GM23338 (cell line): ENCODE measurements around the gene ARID1B. TPM values are rescaled to one million over a fixed set of nuclear protein-coding genes. Genes with fewer than 3 reads are reported as not detected.

Experiments
- ATAC-seq: fragments of 200-7000 bp; cut with Tn5 transposase; 3 replicates; pipeline ENCODE4 v1.9.1; 2020
- DNase-seq: peaks from one replicate; pipeline ENCODE4 v3.0.0-alpha.2; 2015; ENCODE audit warnings: low spot score
- H2AFZ ChIP-seq: fragments of 200-600 bp; sonication (generic); 2 replicates; pipeline ENCODE4 v1.8.0; 2016; ENCODE audit warnings: antibody characterized with exemption, mild to moderate bottlenecking, moderate library complexity
- H3F3A ChIP-seq: fragments of 200-600 bp; sonication (generic); replicated peaks from 2 replicates; pipeline ENCODE4 v1.8.0; 2017; ENCODE audit warnings: antibody characterized with exemption, mixed run types, low read depth
- H3K27ac ChIP-seq: fragments of 200-600 bp; sonication (generic); 2 replicates; pipeline ENCODE4 v1.6.1; 2016; ENCODE audit warnings: low read depth
- H3K27me3 ChIP-seq: fragments of 200-600 bp; sonication (generic); 2 replicates; pipeline ENCODE4 v1.8.0; 2016; ENCODE audit warnings: mild to moderate bottlenecking, mixed run types, moderate library complexity; ENCODE audit not compliant: insufficient read depth
- H3K36me3 ChIP-seq: fragments of 200-600 bp; sonication (generic); 2 replicates; pipeline ENCODE4 v1.8.0; 2016; ENCODE audit warnings: mild to moderate bottlenecking; ENCODE audit not compliant: insufficient read depth
- H3K4me1 ChIP-seq: fragments of 200-600 bp; sonication (generic); 2 replicates; pipeline ENCODE4 v1.8.0; 2016; ENCODE audit warnings: mild to moderate bottlenecking, moderate library complexity; ENCODE audit not compliant: insufficient read depth
- H3K4me2 ChIP-seq: fragments of 200-600 bp; sonication (generic); 2 replicates; pipeline ENCODE4 v1.7.1; 2017; ENCODE audit warnings: mixed run types
- H3K4me3 ChIP-seq: fragments of 200-600 bp; sonication (generic); 2 replicates; pipeline ENCODE4 v1.6.1; 2016; ENCODE audit warnings: mixed run types
- H3K79me2 ChIP-seq: fragments of 200-600 bp; sonication (generic); replicated peaks from 2 replicates; pipeline ENCODE4 v1.8.0; 2017; ENCODE audit warnings: mild to moderate bottlenecking; ENCODE audit not compliant: insufficient read depth
- H3K9me2 ChIP-seq: fragments of 200-600 bp; sonication (generic); 2 replicates; pipeline ENCODE4 v1.8.0; 2017; ENCODE audit not compliant: insufficient read depth
- H4K20me1 ChIP-seq: fragments of 200-600 bp; sonication (generic); replicated peaks from 2 replicates; pipeline ENCODE4 v1.8.0; 2017; ENCODE audit warnings: mild to moderate bottlenecking; ENCODE audit not compliant: insufficient read depth
- H3K27ac Mint-ChIP-seq: 2 replicates; pipeline ENCODE4 v1.8.0; 2020; ENCODE audit warnings: inconsistent platforms, mild to moderate bottlenecking, moderate library complexity, mixed read lengths
- H3K27me3 Mint-ChIP-seq: 3 replicates; pipeline ENCODE4 v1.8.0; 2022; ENCODE audit warnings: low read depth, mild to moderate bottlenecking, moderate library complexity, mixed read lengths, inconsistent platforms; ENCODE audit not compliant: insufficient read depth, poor library complexity
- H3K36me3 Mint-ChIP-seq: 3 replicates; pipeline ENCODE4 v1.8.0; 2021; ENCODE audit warnings: low read depth, mild to moderate bottlenecking, inconsistent platforms, moderate library complexity, mixed read lengths
- H3K4me1 Mint-ChIP-seq: 3 replicates; pipeline ENCODE4 v1.8.0; 2020; ENCODE audit warnings: mild to moderate bottlenecking, inconsistent platforms, mixed read lengths
- H3K4me3 Mint-ChIP-seq: 3 replicates; pipeline ENCODE4 v1.8.0; 2021; ENCODE audit warnings: moderate library complexity, mild to moderate bottlenecking, inconsistent platforms, mixed read lengths
- H3K9me3 Mint-ChIP-seq: 3 replicates; pipeline ENCODE4 v1.8.0; 2020; ENCODE audit warnings: moderate library complexity, mild to moderate bottlenecking, inconsistent platforms, mixed read lengths
- CREB1 ChIP-seq: fragments of 250-450 bp; sonication (Bioruptor Pico); IDR thresholded peaks from 2 replicates; pipeline ENCODE4 v1.5.0; 2020; ENCODE audit warnings: low read depth, mild to moderate bottlenecking, moderate library complexity
- EZH2 ChIP-seq: fragments of 200-600 bp; sonication (generic); IDR thresholded peaks from one replicate; pipeline ENCODE4 v1.8.0; 2017; ENCODE audit warnings: antibody characterized with exemption, mild to moderate bottlenecking, low read depth; ENCODE audit not compliant: unreplicated experiment
- EZH2phosphoT487 ChIP-seq: fragments of 200-600 bp; sonication (generic); IDR thresholded peaks from one replicate; pipeline ENCODE4 v1.8.1; 2018; ENCODE audit warnings: antibody characterized with exemption; ENCODE audit not compliant: unreplicated experiment
- NANOG ChIP-seq: IDR thresholded peaks from 2 replicates; pipeline ENCODE4 v1.6.1; 2016; ENCODE audit warnings: antibody characterized with exemption, borderline replicate concordance
- POLR2AphosphoS5 ChIP-seq: IDR thresholded peaks from 2 replicates; pipeline ENCODE4 v1.6.1; 2016; ENCODE audit warnings: antibody characterized with exemption, low read depth
- REST ChIP-seq: IDR thresholded peaks from one replicate; pipeline ENCODE4 v1.6.1; 2018; ENCODE audit warnings: antibody characterized with exemption; ENCODE audit not compliant: unreplicated experiment
- STAT1 ChIP-seq: IDR thresholded peaks from one replicate; pipeline ENCODE4 v1.6.1; 2016; ENCODE audit warnings: antibody characterized with exemption; ENCODE audit not compliant: unreplicated experiment
- ZNF331 ChIP-seq: fragments of 250-450 bp; sonication (Bioruptor Pico); IDR thresholded peaks from 2 replicates; pipeline ENCODE4 v1.5.0; 2020; ENCODE audit warnings: low read depth, mild to moderate bottlenecking, moderate library complexity
- polyA plus RNA-seq: library from polyadenylated mRNA; unstranded; fragments of >200 nt; fragmentation: Nextera tagmentation; extraction: Ambion mirVana; gene quantifications from 2 replicates; pipeline ENCODE4 v1.2.1, GENCODE V29; 2016
- total RNA-seq: library from RNA; depleted of rRNA; stranded (reverse); fragments of >200 nt; shearing (Covaris generic); gene quantifications from 2 replicates; pipeline ENCODE4 v1.2.3, GENCODE V29; 2014
- TF ChIP-seq, protein P1 (sequence below): fragments of 250-450 bp; sonication (Bioruptor Pico); IDR thresholded peaks from 2 replicates; pipeline ENCODE4 v1.5.0; 2020; ENCODE audit warnings: mild to moderate bottlenecking, moderate library complexity
- TF ChIP-seq, protein P2 (sequence below): IDR thresholded peaks from 2 replicates; pipeline ENCODE4 v1.6.1; 2016; ENCODE audit warnings: antibody characterized with exemption
- TF ChIP-seq, protein P3 (sequence below), 2 experiments: fragments of 200-600 bp in 1 of 2; sonication (generic) in 1 of 2; conservative IDR thresholded peaks; 2 replicates each; pipeline versions ENCODE4 v1.5.1 to v1.6.1; 2016 to 2017; ENCODE audit warnings: antibody characterized with exemption in 2 of 2, low read depth in 2 of 2, mild to moderate bottlenecking in 2 of 2, moderate library complexity in 1 of 2

Gene ARID1B
- total and polyA plus RNA-seq, 2 experiments from 2014 or later, result 59.3 to 72.2 TPM

- H4K20me1 ChIP-seq, result no peaks in the 10 kb centered on the region
- H3K9me3 Mint-ChIP-seq, result peaks cover 8% of the 10 kb centered on the region; the same call in 2 of the 3 replicates
- TF ChIP-seq ZNF331 (no peak), REST (no peak), STAT1 (no peak), NANOG (no peak), EZH2phosphoT487 (no peak), POLR2AphosphoS5 (no peak), CREB1 (no peak), EZH2 (no peak)
- TF ChIP-seq, protein P1, sequence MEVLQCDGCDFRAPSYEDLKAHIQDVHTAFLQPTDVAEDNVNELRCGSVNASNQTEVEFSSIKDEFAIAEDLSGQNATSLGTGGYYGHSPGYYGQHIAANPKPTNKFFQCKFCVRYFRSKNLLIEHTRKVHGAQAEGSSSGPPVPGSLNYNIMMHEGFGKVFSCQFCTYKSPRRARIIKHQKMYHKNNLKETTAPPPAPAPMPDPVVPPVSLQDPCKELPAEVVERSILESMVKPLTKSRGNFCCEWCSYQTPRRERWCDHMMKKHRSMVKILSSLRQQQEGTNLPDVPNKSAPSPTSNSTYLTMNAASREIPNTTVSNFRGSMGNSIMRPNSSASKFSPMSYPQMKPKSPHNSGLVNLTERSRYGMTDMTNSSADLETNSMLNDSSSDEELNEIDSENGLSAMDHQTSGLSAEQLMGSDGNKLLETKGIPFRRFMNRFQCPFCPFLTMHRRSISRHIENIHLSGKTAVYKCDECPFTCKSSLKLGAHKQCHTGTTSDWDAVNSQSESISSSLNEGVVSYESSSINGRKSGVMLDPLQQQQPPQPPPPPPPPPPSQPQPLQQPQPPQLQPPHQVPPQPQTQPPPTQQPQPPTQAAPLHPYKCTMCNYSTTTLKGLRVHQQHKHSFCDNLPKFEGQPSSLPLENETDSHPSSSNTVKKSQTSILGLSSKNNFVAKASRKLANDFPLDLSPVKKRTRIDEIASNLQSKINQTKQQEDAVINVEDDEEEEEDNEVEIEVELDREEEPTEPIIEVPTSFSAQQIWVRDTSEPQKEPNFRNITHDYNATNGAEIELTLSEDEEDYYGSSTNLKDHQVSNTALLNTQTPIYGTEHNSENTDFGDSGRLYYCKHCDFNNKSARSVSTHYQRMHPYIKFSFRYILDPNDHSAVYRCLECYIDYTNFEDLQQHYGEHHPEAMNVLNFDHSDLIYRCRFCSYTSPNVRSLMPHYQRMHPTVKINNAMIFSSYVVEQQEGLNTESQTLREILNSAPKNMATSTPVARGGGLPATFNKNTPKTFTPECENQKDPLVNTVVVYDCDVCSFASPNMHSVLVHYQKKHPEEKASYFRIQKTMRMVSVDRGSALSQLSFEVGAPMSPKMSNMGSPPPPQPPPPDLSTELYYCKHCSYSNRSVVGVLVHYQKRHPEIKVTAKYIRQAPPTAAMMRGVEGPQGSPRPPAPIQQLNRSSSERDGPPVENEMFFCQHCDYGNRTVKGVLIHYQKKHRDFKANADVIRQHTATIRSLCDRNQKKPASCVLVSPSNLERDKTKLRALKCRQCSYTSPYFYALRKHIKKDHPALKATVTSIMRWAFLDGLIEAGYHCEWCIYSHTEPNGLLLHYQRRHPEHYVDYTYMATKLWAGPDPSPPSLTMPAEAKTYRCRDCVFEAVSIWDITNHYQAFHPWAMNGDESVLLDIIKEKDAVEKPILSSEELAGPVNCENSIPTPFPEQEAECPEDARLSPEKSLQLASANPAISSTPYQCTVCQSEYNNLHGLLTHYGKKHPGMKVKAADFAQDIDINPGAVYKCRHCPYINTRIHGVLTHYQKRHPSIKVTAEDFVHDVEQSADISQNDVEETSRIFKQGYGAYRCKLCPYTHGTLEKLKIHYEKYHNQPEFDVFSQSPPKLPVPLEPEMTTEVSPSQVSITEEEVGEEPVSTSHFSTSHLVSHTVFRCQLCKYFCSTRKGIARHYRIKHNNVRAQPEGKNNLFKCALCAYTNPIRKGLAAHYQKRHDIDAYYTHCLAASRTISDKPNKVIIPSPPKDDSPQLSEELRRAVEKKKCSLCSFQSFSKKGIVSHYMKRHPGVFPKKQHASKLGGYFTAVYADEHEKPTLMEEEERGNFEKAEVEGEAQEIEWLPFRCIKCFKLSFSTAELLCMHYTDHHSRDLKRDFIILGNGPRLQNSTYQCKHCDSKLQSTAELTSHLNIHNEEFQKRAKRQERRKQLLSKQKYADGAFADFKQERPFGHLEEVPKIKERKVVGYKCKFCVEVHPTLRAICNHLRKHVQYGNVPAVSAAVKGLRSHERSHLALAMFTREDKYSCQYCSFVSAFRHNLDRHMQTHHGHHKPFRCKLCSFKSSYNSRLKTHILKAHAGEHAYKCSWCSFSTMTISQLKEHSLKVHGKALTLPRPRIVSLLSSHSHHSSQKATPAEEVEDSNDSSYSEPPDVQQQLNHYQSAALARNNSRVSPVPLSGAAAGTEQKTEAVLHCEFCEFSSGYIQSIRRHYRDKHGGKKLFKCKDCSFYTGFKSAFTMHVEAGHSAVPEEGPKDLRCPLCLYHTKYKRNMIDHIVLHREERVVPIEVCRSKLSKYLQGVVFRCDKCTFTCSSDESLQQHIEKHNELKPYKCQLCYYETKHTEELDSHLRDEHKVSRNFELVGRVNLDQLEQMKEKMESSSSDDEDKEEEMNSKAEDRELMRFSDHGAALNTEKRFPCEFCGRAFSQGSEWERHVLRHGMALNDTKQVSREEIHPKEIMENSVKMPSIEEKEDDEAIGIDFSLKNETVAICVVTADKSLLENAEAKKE (CRISPR knock-in tag), result no peak
- TF ChIP-seq, protein P2, sequence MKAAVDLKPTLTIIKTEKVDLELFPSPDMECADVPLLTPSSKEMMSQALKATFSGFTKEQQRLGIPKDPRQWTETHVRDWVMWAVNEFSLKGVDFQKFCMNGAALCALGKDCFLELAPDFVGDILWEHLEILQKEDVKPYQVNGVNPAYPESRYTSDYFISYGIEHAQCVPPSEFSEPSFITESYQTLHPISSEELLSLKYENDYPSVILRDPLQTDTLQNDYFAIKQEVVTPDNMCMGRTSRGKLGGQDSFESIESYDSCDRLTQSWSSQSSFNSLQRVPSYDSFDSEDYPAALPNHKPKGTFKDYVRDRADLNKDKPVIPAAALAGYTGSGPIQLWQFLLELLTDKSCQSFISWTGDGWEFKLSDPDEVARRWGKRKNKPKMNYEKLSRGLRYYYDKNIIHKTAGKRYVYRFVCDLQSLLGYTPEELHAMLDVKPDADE, result no peak
- TF ChIP-seq, protein P3, sequence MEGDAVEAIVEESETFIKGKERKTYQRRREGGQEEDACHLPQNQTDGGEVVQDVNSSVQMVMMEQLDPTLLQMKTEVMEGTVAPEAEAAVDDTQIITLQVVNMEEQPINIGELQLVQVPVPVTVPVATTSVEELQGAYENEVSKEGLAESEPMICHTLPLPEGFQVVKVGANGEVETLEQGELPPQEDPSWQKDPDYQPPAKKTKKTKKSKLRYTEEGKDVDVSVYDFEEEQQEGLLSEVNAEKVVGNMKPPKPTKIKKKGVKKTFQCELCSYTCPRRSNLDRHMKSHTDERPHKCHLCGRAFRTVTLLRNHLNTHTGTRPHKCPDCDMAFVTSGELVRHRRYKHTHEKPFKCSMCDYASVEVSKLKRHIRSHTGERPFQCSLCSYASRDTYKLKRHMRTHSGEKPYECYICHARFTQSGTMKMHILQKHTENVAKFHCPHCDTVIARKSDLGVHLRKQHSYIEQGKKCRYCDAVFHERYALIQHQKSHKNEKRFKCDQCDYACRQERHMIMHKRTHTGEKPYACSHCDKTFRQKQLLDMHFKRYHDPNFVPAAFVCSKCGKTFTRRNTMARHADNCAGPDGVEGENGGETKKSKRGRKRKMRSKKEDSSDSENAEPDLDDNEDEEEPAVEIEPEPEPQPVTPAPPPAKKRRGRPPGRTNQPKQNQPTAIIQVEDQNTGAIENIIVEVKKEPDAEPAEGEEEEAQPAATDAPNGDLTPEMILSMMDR (conservative IDR thresholded peaks at IDR 0.05; ENCODE audit: low read depth in 2 of 2), result no peak
- H3K79me2 ChIP-seq, result no peaks in the 10 kb centered on the region
- H3K27me3 ChIP-seq, result peaks cover 31% of the 10 kb centered on the region
- peaks cover 31% of the 10 kb centered on the region for H3K4me1 Mint-ChIP-seq
- H3K27ac ChIP-seq, result no peak overlapping the region
- H3K4me3 Mint-ChIP-seq, result no peak overlapping the region
- ATAC-seq, result no peak
- no peak overlapping the region for H3K27ac Mint-ChIP-seq
- no peak overlapping the region for H3K4me2 ChIP-seq
- H3F3A ChIP-seq, result peaks cover 13% of the 10 kb centered on the region; the same call in 1 of the 2 replicates
- H3K27me3 Mint-ChIP-seq, result peaks cover 51% of the 10 kb centered on the region
- H3K36me3 ChIP-seq, result no peaks in the 10 kb centered on the region
- peaks cover 3% of the 10 kb centered on the region; the same call in 1 of the 2 replicates for H3K4me1 ChIP-seq
- H3K4me3 ChIP-seq, result no peak overlapping the region
- H2AFZ ChIP-seq, result no peak overlapping the region
- H3K36me3 Mint-ChIP-seq, result no peaks in the 10 kb centered on the region; the same call in 2 of the 3 replicates
- H3K9me2 ChIP-seq, result peaks cover 9% of the 10 kb centered on the region; the same call in 1 of the 2 replicates
- DNase-seq, result no peak
Measured at GRCh38 chr6:157232161-157232895, 455.1 kb downstream of the ARID1B start.
